Measurements from ENCODE around the gene FARSA.
"Not testable (repeated sequence)": the region's sequence is repeated elsewhere in the genome, so short reads cannot be mapped to it uniquely, and the experiment has no call there.

Gene FARSA

GRCh38 chr19:12953799-12954611, 20.5 kb upstream of the FARSA start:
- DNase-seq: no peak

GRCh38 chr19:12953138-12953798, 19.8 kb upstream of the FARSA start:
- DNase-seq: no peak

DNA sequence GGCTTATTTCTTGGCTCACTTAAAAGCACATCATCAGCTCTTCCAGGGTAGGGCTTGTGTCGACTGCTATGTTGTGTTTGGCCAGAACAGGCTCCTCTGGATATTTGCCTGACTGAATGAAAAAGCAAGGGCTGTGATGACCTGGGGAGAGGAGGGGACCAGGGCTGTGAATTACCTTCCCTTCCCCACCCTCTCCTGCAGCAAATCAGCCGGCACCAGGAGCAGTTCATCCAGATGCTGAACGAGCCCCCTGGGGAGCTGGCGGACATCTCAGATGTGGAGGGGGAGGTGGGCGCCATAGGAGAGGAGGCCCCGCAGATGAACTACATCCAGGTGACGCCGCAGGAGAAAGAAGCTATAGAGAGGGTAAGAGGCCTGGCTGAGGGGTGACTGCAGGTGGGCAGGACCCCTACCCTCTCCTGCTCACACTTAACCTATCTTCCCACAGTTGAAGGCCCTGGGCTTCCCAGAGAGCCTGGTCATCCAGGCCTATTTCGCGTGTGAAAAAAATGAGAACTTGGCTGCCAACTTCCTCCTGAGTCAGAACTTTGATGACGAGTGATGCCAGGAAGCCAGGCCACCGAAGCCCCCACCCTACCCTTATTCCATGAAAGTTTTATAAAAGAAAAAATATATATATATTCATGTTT, 19.1 kb upstream of the FARSA start:
- DNase-seq: no peak

DNA sequence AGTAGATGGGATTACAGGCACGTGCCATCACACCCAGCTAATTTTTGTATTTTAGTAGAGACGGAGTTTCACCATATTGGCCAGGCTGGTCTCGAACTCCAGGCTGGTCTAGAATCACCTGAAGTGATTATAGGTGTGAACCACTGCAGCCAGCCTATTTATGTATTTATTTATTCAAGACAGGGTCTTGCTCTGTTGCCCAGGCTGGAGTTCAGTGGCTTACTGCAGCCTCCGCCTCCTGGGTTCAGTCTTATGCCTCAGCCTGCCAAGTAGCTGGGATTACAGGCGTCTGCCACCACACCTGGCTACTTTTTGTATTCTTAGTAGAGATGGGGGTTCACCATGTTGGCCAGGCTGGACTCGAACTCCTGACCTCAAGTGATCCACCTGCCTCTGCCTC, 18.5 kb upstream of the FARSA start:
- DNase-seq: not testable (repeated sequence)

DNA sequence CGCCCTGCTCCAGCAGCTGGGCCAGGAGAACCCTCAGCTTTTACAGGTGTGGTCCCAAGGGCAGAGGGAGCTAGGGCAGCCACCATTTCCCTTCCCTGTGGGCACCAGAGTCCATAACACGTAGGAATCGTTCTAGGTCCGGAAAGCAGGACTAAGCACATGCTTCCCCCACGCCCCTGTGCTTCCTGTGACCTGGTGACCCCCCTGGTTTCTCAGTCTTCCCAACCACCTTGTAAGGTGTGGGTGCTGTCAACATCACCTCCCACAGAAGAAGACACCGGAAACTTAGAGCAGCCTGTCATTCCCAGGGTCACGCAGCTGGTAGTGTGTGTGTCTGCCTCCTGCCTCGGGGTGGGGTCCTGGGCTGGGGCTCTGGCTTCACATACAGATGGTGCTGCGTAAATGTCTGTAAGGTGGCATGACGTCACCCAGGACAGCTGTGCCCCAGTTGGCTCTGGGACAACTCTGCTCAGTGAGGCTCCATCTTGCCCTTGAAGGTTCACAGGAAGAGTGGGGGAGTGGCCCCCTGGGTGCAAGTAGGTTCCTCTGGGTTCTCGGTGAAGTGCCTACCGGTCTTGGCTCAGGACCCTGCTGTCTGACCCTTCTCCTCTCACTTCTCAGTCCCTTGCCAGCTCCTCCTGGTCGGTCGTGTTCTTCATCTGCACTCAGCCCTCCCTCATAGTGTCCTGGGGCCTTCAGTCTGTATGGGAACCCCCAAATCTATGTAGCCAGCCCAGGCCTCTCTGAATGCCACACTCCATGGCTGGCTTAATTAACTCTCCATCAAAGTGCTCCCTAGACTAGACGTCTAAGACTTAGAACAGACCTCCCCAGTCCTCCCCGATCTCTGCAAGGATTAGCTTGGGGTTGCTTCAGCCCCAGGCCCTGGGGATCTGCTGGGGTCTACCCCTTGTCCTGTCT, 16.1 kb upstream of the FARSA start:
- DNase-seq: no peak

DNA sequence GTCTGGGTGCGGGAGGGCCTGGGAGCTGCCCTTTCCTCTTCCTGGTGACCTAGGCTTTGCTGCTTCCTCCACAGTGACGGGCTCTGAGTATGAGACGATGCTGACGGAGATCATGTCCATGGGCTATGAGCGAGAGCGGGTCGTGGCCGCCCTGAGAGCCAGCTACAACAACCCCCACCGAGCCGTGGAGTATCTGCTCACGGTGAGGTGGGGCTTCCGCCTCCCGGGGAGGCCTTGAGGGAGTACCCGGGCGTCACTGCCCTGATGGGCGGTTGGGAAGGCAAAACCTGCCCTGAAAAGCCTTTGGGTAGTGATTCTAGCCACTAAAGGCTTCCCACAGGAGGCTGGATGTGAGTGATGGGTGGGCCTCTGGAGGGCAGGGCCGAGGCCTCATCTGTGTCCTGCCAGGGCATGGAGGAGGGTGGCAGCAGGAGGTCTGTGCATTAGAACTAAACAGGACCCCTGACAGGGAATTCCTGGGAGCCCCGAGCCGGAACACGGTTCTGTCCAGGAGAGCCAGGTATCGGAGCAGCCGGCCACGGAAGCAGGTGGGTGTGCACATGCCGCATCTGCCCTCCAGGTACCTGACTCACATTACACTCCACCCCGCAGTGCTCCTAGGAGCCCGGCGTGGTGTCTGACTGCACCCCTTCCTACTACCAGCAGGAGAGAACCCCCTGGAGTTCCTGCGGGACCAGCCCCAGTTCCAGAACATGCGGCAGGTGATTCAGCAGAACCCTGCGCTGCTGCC, 15.3 kb upstream of the FARSA start:
- no peak for DNase-seq

DNA sequence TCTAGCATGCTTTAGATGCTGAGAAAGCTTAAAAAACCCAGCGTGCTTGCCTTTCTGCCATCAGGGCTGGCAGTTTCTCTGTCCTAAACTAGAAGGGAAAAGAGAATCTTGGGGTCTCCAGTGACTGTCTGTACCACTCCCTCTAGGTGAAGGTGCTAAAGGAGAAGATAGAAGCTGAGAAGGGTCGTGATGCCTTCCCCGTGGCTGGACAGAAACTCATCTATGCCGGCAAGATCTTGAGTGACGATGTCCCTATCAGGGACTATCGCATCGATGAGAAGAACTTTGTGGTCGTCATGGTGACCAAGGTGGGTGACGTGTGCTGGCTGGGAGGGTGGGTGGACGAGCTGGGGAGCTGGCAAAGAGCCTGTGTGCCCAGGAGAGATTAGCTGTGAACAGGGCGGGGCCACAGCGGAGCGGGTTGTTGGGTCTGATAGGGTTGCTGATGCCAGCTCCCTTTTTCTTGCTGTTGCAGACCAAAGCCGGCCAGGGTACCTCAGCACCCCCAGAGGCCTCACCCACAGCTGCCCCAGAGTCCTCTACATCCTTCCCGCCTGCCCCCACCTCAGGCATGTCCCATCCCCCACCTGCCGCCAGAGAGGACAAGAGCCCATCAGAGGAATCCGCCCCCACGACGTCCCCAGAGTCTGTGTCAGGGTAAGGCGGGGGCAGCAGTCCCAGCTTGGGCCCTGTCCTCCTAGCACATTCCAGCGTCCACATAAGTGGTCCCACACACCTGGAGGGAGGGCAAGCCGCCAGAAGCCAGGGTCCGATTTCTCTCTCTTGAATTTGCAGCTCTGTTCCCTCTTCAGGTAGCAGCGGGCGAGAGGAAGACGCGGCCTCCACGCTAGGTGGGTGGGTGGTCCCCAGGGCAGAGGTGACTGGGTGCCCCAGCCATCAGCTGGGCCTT, 14.4 kb upstream of the FARSA start:
- DNase-seq: no peak

DNA sequence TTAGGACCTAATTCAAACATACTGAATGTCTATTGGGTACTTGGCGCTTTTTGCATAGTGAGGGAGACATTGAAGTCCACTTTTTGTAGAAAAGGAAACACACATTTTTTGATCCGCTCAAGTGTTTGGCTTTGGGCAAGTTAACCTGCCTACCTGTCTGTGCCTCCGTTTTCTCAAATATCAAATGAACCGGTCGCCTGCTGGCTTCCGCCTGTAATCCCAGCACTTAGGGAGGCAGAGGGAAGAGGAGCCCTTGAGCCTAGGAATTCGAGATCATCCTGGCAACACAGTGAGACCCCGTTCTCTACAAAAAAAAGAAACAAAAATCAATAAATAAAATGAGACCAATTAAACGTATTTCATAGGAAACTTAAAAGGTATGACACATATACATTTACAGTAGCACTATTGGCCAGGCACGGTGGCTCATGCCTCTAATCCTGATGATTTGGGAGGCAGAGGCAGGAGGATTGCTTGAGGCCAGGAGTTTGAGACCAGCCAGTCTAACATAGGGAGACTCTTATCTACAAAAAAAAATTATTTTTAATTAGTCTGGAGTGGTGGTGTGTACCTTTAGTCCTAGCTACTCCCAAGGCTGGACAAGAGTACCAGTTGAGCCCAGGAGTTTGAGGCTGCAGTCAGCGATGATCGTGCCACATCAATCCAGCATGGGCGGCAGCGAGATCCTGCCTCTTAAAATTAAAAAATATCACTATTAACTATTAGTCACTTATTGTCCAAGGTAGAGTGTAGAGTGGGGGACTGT, 13.4 kb upstream of the FARSA start:
- no peak for DNase-seq

GRCh38 chr19:12946092-12946721, 12.7 kb upstream of the FARSA start:
- peak in 5 of 6 experiments; percentile 32 to 62 (median 44) for DNase-seq

DNA sequence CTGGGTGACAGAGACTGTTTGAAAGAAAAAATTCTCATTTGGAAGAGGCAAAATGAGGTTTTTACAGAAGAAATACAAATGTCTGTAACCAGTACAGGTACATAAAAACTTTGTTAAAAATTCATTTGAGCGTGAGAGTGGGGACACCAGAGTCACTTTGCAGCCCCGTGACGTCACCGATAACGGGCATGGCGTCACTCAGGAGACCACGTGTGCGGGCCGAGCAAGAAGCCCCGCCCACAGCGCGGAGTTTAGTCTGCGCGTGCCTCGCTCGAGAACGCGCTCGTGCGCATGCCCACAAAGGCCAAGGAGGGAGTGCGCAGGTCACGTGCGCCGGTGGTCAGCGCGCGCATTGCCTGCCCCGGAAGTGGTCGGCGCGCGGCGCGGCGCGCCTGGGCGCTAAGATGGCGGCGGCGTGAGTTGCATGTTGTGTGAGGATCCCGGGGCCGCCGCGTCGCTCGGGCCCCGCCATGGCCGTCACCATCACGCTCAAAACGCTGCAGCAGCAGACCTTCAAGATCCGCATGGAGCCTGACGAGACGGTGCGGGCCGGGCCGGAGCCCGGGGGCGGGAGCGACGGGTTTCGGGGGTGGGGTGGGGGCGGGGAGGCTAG, 12.1 kb upstream of the FARSA start, which contains the start of gene RAD23A:
Gene RAD23A, plus strand, starts transcription at position 384 of the 613 bp plus-strand sequence. Its CDS starts 87 bp downstream, at position 471.
- DNase-seq: peak; percentile 92 to 97 (median 95)

DNA sequence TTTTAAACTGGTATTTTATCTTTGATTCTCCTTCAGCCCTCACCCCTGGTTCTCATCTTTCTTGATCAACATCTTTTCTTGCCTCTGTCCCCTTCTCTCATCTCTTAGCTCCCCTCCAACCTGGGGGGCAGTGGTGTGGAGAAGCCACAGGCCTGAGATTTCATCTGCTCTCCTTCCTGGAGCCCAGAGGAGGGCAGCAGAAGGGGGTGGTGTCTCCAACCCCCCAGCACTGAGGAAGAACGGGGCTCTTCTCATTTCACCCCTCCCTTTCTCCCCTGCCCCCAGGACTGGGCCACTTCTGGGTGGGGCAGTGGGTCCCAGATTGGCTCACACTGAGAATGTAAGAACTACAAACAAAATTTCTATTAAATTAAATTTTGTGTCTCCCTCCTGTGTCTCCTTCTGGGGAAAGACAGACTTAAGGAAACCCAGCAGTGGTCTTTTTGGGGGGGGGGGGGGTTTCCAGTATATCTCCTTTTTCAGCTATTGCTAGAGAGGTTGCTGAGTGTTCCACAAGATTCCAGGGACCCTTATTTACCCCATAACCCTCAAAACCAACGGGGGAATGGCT, 10.7 kb upstream of the FARSA start:
- no peak for DNase-seq

- DNase-seq: no peak
Observed at GRCh38 chr19:12943437-12944044, 10.0 kb upstream of the FARSA start.

DNA sequence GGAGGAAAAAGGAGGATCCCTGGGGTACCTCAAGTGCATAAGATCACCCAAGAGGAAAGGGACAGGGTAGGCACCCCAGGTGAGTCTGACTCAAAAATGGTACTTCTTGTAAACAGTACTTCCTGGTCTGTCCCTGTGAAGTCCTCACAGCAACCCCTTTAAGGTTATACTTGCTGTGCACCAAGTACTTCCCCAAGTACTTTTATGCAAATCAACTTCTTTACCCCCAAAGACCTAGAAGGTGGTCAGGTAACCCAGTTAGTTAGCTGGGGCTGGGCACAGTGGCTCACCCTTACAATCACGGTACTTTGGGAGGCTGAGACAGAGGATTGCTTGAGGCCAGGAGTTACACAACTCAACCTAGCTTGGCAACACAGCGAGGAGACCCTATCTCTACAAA, 7.4 kb upstream of the FARSA start:
- DNase-seq: no peak

GRCh38 chr19:12939975-12940423, 6.5 kb upstream of the FARSA start:
- DNase-seq: no peak

GRCh38 chr19:12938779-12939601, 5.5 kb upstream of the FARSA start:
- peak; percentile 15 to 79 (median 44) for DNase-seq

GRCh38 chr19:12937927-12938778, 4.6 kb upstream of the FARSA start, which contains the start of gene CALR:
CALR (plus strand) TSS chr19:12938609; CDS start chr19:12938680, 71 bp downstream.
- peak; percentile 97 to 99 (median 99) for DNase-seq

Measured in stimulated activated naive CD4-positive, alpha-beta T cell (primary cell).